Measurements from ENCODE around the gene ARFGAP2. TPM values are rescaled to one million over a fixed set of nuclear protein-coding genes. Genes with fewer than 3 reads are reported as not detected.

Gene ARFGAP2
- total RNA-seq, 2 experiments from 2014 or later: 82.0 to 85.7 TPM

DNA sequence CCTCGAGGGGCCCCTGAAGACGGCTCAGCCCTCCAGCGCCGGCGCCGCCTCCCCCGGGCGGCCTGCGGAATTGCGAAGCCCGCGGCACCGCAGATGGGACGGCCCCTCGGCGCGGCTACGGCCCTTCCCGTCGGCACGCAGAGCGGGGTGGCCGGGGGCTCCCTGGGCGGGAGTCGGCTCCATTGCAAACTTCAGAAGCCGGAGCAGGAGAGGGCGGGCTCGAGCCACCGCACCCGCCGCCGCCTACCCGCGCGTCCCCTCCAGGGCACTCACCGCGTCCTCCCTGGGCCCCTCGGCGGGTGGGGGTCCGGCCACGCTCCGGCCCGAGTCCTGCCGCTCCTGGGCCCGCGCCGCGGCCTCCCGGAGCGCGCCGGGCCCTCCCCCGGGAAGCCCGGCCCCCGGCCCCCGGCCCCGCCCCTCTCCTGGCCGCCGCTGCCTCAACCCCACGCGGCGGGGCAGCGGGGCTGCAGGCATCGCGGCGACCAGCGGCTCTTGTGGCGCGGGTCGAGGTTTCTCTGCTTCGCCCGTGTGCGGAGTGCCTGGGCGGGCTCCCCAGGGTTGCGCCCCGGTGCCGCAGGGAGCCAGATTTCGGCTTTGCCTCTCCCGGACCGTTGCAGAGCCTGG, 9.5 kb upstream of the ARFGAP2 start, which contains the start of gene PACSIN3:
PACSIN3 (minus strand) TSS at position 359 of the 624 bp plus-strand sequence. CDS start 3,707 bp downstream, outside the sequence.
- H3K4me1 Mint-ChIP-seq: peaks cover 12% of the 10 kb centered on the region
- POLR2A ChIA-PET: interaction anchor here (1.2 to 10.3 kb wide), 7 partner anchors 9 to 62 kb away, joined by 3 to 124 read pairs (median 6); partner anchors contain the start of genes ACP2, ARFGAP2 and DDB2

DNA sequence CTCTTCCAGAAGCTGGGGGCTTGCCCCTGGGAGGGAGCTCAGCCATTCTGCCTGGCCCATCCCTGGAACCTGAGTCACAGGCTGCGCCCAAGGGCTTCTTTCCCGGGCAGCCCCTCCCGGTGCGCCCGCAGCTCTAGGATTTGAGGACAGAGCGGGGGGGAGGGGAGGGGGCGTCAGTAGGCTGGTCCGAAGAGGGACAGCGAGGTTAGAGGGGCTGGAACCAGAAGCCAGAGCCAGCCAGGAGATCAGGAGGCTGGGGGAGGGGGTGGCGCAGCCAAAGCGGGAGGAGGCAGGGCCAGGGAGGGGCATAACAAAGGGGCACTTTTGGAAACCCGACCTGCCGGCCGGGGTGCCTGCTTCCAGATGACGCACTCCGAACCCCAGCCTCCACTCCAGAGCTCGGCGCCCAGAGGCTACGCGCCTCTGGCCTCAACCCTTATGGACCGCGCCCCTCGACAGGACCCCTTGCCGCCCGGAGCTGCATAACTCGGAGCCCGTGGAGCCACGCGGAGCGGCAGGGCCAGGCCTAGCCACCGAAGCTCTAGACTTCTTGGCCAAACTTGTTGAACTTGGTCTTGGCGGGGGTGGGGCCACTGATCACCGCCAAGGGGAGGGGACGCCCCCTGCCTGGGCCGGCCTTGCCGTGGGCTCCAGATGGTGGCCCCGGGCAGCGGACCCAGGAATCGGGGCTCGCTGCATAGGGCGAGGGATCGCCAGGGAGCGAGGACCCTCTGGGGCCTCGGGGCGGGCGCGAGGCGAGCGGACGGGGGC, 8.8 kb upstream of the ARFGAP2 start:
- peak overlapping the region; percentile 21 for H3K4me3 Mint-ChIP-seq
- no peak overlapping the region for H3K27ac Mint-ChIP-seq
- H3K27me3 Mint-ChIP-seq: peaks cover 34% of the 10 kb centered on the region
- no peaks in the 10 kb centered on the region for H3K9me3 Mint-ChIP-seq
- H3K4me1 Mint-ChIP-seq: peaks cover 12% of the 10 kb centered on the region
- POLR2A ChIA-PET: interaction anchor here (4.6 to 10.3 kb wide), 2 partner anchors 8 to 31 kb away, joined by 25 to 124 read pairs; partner anchors contain the start of genes ARFGAP2 and DDB2
- DNase-seq: no peak
- CTCF ChIA-PET: interaction anchor here (1.8 kb wide), 1 partner anchor 74 kb away, joined by 6 read pairs; no protein-coding TSS in a partner anchor
- no peaks in the 10 kb centered on the region for H3K36me3 Mint-ChIP-seq (ENCODE audit: low read depth)

More for the DNA sequence above, 9.5 kb upstream of the ARFGAP2 start, which contains the start of gene PACSIN3:
- CTCF ChIA-PET: interaction anchor here (1.4 to 2.4 kb wide), 4 partner anchors 9 to 73 kb away, joined by 6 to 15 read pairs (median 11); partner anchors contain the start of genes ARFGAP2 and DDB2
- Mint-ChIP-seq H3K27me3 (peaks cover 38% of the 10 kb centered on the region), H3K27ac (no peak within 1 kb of the TSS), H3K9me3 (no peaks in the 10 kb centered on the region), H3K4me3 (peak within 1 kb of the TSS; percentile 60), H3K36me3 (ENCODE audit: low read depth) (no peaks in the 10 kb centered on the region)
- DNase-seq: peak; percentile 41

DNA sequence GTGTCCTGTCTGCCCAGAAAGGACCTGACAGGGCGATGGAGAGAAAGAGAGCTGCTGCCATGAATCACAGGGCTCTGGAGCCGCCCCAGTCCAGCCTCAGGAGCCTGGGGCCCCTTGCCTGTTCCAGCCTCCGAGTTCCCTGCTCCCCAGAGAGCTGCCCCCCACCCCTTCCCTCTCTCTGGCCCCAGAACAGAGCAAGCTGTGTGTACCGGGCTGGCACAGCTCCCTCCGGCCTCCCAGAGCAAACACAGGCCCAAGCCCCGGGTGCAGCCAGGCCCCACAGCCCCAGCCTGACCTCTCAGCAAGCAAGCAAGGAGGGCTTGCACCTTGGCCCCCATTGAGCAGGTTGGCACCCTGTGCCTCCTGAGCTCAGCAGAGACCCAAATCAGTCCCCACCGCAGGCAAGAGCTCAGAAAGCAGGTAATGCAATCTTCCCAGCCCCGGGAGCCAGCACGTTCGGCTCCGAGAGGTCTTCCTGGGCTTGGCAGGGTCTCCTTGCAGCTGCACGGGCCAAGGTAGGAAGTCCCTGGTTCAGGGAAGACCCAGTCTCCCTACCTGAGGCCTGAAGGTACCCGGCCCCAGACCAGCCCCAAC, 8.1 kb upstream of the ARFGAP2 start:
- POLR2A ChIA-PET: interaction anchor here (4.6 to 10.3 kb wide), 2 partner anchors 7 to 32 kb away, joined by 25 to 124 read pairs; partner anchors contain the start of genes ARFGAP2 and DDB2
- no peaks in the 10 kb centered on the region for H3K9me3 Mint-ChIP-seq

DNA sequence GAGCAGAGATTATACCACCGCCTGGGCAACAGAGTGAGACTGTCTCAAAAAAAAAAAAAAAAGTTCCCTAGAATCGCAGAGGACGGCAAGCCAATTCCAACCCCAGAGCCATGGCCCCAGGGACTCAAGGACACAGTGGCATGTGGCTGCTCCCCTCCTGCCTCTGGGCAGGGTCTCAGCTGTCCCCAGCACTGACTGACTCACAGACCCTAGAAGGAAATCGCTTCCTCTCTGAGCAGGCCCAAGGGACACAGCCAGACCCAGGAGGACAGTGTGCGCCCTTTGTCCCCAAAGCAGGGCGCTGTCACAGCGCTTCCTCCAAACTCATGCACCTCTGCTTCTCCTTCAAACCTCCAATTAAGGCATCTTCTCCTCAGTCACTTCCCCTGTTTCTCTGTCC, 7.3 kb upstream of the ARFGAP2 start:
- peaks cover 24% of the 10 kb centered on the region for H3K27me3 Mint-ChIP-seq
- no peak overlapping the region for H3K4me3 Mint-ChIP-seq
- ChIA-PET CTCF (interaction anchor here (1.4 to 1.8 kb wide), 2 partner anchors 76 to 228 kb away, joined by 4 read pairs; no protein-coding TSS in a partner anchor), POLR2A (interaction anchor here (1.4 to 10.3 kb wide), 2 partner anchors 33 to 64 kb away, joined by 3 to 124 read pairs; partner anchors contain the start of genes ACP2 and DDB2)
- DNase-seq: no peak
- H3K4me1 Mint-ChIP-seq: peaks cover 17% of the 10 kb centered on the region
- H3K9me3 Mint-ChIP-seq: no peaks in the 10 kb centered on the region
- no peaks in the 10 kb centered on the region for H3K36me3 Mint-ChIP-seq (ENCODE audit: low read depth)
- no peak overlapping the region for H3K27ac Mint-ChIP-seq

More for the DNA sequence above, 8.1 kb upstream of the ARFGAP2 start:
- no peak overlapping the region for H3K27ac Mint-ChIP-seq
- DNase-seq: no peak
- no peaks in the 10 kb centered on the region for H3K36me3 Mint-ChIP-seq (ENCODE audit: low read depth)
- H3K27me3 Mint-ChIP-seq: peaks cover 31% of the 10 kb centered on the region
- peaks cover 12% of the 10 kb centered on the region for H3K4me1 Mint-ChIP-seq
- CTCF ChIA-PET: interaction anchor here (1.8 kb wide), 1 partner anchor 75 kb away, joined by 6 read pairs; no protein-coding TSS in a partner anchor
- peak overlapping the region; percentile 30 for H3K4me3 Mint-ChIP-seq

DNA sequence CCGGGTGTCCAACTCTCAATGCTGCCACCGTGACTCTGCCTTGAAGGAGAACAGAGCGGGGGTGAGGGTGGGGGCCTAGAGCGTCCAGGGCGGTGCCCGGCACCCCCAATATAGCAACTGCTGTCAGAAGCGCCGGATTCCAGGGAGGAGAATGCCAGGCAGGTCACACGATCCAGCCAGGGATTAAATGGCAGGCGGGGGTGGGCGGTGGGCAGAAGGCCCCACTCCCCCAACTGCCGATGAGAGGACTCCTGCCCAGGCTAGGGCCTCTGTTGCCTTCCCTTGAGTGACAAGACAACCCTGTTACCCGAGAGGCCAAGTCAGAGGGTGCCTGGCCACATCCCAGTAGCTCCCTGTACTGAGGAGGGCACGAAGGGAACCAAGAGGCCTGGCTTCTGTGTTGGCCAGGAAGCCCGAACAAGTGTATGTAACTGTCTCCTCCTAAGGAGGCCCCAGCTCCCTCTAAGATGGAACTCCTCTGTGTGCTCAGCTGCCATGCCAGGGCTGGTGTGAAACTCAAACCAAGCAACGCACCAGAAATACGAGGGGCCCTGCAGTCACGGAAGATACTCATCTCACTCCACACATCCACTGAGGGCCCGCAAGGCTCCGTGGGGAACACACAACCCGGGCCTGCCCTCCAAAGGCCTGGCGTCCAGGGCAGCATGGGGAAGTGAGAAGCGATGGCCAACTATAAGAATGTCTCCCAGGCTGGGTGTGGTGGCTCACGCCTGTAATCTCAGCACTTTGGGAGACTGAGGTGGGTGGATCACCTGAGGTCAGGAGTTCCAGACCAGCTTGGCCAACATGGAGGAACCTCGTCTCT, 6.6 kb upstream of the ARFGAP2 start:
- no peak overlapping the region for H3K27ac Mint-ChIP-seq

DNA sequence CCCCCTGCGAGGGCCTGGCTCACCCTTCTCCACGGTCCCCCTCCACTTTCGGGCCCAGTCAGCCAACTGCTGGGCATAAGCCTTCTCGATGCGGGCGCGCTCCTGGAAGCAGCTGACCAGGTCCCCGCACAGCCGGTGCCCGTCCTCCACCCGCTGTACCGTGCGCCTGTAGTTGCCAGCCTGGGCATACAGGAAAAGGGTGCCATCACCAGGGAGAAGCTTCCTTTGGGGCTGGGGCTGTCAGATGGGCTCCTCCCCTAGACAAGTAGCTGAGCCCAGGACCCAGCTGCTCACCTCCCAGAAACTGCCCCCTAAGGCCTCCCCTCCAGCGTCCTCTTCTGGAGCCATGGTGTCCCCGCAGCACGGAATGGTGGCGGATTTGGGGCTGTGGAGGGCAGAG, 5.7 kb upstream of the ARFGAP2 start:
- no peak overlapping the region for H3K4me3 Mint-ChIP-seq
- H3K4me1 Mint-ChIP-seq: peaks cover 24% of the 10 kb centered on the region
- ChIA-PET POLR2A (interaction anchor here (1.4 to 10.3 kb wide), 2 partner anchors 35 to 66 kb away, joined by 3 to 124 read pairs; partner anchors contain the start of genes ACP2 and DDB2), CTCF (interaction anchor here (0.7 to 1.8 kb wide), 3 partner anchors 33 to 77 kb away, joined by 4 to 5 read pairs (median 4); partner anchors contain the start of gene DDB2)
- H3K27me3 Mint-ChIP-seq: peaks cover 14% of the 10 kb centered on the region
- H3K36me3 Mint-ChIP-seq (ENCODE audit: low read depth): no peaks in the 10 kb centered on the region
- no peaks in the 10 kb centered on the region for H3K9me3 Mint-ChIP-seq
- H3K27ac Mint-ChIP-seq: no peak overlapping the region
- no peak for DNase-seq

More for the DNA sequence above, 6.6 kb upstream of the ARFGAP2 start:
- DNase-seq: no peak
- no peaks in the 10 kb centered on the region for H3K36me3 Mint-ChIP-seq (ENCODE audit: low read depth)
- ChIA-PET CTCF (interaction anchor here (0.6 to 1.8 kb wide), 3 partner anchors 76 to 388 kb away, joined by 3 to 4 read pairs (median 4); no protein-coding TSS in a partner anchor), POLR2A (interaction anchor here (1.4 to 10.3 kb wide), 2 partner anchors 34 to 65 kb away, joined by 3 to 124 read pairs; partner anchors contain the start of genes ACP2 and DDB2)
- H3K4me3 Mint-ChIP-seq: no peak overlapping the region
- peaks cover 23% of the 10 kb centered on the region for H3K27me3 Mint-ChIP-seq
- H3K9me3 Mint-ChIP-seq: no peaks in the 10 kb centered on the region
- peaks cover 18% of the 10 kb centered on the region for H3K4me1 Mint-ChIP-seq

DNA sequence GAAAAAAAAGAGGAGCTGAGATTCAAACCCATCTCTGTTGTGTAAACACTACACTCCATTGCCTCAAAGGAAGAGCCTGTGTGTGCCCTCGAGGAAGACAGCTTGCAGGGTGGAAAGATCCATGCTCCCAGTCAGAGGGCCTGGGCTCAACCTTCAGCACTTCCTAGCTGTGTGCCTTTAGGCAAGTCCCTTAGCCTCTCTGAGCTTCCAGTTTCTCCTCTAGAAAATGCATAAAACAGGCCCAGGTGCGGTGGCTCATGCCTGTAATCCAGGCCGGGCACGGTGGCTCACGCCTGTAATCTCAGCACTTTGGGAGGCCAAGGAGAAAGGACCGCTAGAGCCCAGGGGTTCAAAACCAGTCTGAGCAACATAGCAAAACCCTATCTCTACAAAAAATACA, 4.6 kb upstream of the ARFGAP2 start:
- ChIA-PET POLR2A (interaction anchor here (1.1 to 10.3 kb wide), 2 partner anchors 36 to 67 kb away, joined by 3 to 124 read pairs; partner anchors contain the start of genes ACP2 and DDB2), CTCF (interaction anchor here (0.9 to 4.8 kb wide), 3 partner anchors 11 to 79 kb away, joined by 3 to 38 read pairs (median 5); partner anchors contain the start of gene DDB2)
- H3K4me1 Mint-ChIP-seq: peaks cover 22% of the 10 kb centered on the region
- no peak overlapping the region for H3K27ac Mint-ChIP-seq
- H3K27me3 Mint-ChIP-seq: peaks cover 6% of the 10 kb centered on the region
- peaks cover 5% of the 10 kb centered on the region for H3K36me3 Mint-ChIP-seq (ENCODE audit: low read depth)
- no peaks in the 10 kb centered on the region for H3K9me3 Mint-ChIP-seq
- DNase-seq: no peak
- H3K4me3 Mint-ChIP-seq: no peak overlapping the region

DNA sequence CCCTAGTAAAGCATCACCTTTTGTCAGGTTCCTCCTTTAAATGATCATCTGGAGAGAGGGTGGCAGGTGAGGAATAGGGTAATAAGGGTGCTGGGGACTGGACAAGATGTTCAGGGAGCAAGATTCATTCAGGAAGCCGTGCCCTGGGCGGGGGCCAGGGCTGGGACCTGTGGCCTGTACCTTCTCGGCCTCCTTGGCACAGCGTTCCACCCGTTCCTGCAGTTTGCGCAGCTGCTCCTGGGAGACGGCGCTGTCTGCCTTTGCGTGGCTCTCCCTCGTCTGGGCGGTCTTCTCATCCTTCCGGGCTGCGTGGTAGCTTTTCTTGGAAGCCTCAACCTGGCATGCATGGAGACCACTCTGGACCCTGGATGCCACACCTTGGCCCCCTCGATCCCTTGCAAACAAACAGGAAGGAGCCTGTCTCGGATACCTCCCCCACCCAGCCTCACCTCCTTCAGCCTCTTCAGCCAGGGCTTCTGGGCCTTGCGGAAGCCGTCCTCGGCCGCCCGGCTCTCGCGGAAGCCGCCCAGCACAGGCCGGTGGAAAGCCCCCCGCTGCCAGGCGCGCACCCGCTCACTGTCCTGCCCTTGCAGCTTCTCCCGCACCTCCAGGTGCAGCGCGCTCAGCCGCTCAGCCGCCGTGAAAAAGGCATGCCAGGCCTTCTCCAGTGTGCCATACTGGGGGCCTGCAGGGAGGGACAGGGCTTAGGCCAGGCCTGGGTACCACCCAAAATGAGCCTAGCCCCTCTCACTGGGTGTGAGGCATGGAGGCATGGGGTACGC, 3.5 kb upstream of the ARFGAP2 start:
- H3K27ac Mint-ChIP-seq: no peak overlapping the region
- DNase-seq: no peak
- H3K27me3 Mint-ChIP-seq: peaks cover 6% of the 10 kb centered on the region
- no peak overlapping the region for H3K4me3 Mint-ChIP-seq
- H3K36me3 Mint-ChIP-seq (ENCODE audit: low read depth): peaks cover 9% of the 10 kb centered on the region
- peaks cover 29% of the 10 kb centered on the region for H3K4me1 Mint-ChIP-seq
- H3K9me3 Mint-ChIP-seq: no peaks in the 10 kb centered on the region
- ChIA-PET POLR2A (interaction anchor here (1.1 to 10.3 kb wide), 6 partner anchors 7 to 68 kb away, joined by 3 to 124 read pairs (median 4); partner anchors contain the start of genes ACP2, DDB2 and PACSIN3), CTCF (interaction anchor here (0.6 to 4.8 kb wide), 13 partner anchors 8 to 372 kb away, joined by 3 to 38 read pairs (median 4); partner anchors contain the start of gene DDB2)

DNA sequence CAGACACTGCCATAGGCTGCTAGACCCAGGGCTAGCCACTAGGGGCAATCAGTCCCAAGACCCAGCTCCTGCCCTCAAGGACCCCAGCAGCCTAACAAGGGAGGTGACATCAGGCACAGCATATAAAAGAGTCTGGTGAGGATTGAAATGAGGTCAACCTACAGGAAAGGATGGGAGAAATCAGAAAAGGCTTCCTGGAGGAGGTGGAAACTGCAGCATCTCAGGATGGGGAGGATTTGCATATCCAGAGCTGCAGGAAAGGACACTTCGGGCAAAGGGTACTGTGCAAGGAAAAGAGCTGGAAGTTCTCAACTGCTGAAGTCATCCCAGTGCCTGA, 2.9 kb upstream of the ARFGAP2 start:
- Mint-ChIP-seq H3K27ac (peak overlapping the region; percentile 34), H3K9me3 (no peaks in the 10 kb centered on the region), H3K4me1 (peaks cover 33% of the 10 kb centered on the region), H3K36me3 (ENCODE audit: low read depth) (peaks cover 9% of the 10 kb centered on the region), H3K27me3 (peaks cover 4% of the 10 kb centered on the region), H3K4me3 (no peak overlapping the region)
- DNase-seq: peak; percentile 55
- ChIA-PET CTCF (interaction anchor here (0.6 to 4.8 kb wide), 15 partner anchors 8 to 373 kb away, joined by 3 to 38 read pairs (median 4); partner anchors contain the start of gene DDB2), POLR2A (interaction anchor here (0.6 to 10.3 kb wide), 6 partner anchors 8 to 94 kb away, joined by 3 to 124 read pairs (median 4); partner anchors contain the start of genes DDB2 and PACSIN3)

DNA sequence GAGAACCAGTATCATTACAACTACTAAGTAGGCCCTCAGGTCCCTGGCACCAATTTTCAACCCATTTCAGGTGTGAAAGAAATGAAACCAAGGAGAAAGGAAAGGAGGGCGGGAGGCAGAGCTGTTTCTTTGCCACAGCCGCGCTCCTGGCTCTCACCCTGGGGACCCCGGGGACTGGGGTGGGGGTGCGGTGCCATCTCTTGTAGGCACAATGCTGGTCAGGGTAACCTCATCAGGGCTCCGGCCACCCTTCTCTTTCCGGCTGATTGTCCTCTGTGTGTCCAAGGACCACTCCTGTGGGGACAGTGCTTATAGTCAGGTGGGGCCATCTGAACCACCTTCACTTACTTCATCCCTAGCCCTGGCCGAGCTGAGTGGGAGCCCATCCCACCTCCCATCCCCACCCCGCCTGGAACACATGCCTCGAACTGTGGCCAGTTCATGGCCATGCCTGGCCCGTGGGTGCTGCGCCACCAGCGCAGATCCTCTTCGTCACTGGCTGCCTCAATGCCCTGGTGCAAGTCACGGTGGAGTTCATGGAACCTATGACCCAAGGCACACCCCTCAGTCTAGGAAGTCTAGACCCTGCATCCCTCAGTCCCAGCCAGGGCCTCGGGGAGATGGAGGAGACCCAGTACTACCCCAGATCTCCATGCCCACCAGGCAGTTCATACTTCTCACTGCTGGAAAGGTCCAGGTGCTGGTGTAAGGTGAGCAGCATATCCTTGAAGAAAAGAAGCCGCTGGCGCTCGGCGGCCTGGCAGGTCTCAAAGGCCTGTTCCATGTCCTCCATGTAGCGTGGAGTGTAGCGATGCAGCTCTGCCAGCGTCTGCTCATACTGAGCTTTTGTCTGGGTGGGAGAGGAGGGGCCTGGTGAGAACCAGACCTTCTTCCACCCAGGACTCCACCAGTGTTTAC, 2.3 kb upstream of the ARFGAP2 start:
- no peaks in the 10 kb centered on the region for H3K9me3 Mint-ChIP-seq
- CTCF ChIA-PET: interaction anchor here (0.6 to 4.8 kb wide), 20 partner anchors 8 to 373 kb away, joined by 3 to 38 read pairs (median 4); partner anchors contain the start of genes ACP2, DDB2 and PACSIN3
- POLR2A ChIA-PET: interaction anchor here (0.6 to 10.3 kb wide), 7 partner anchors 8 to 95 kb away, joined by 3 to 124 read pairs (median 3); partner anchors contain the start of genes DDB2 and PACSIN3

More for the DNA sequence above, 2.3 kb upstream of the ARFGAP2 start:
- Mint-ChIP-seq H3K36me3 (ENCODE audit: low read depth) (peaks cover 10% of the 10 kb centered on the region), H3K4me3 (no peak overlapping the region), H3K4me1 (peaks cover 34% of the 10 kb centered on the region), H3K27ac (peak overlapping the region; percentile 59), H3K27me3 (no peaks in the 10 kb centered on the region)
- no peak for DNase-seq
